MM.1S (cell line): ENCODE data around the gene PREP.

ENCODE experiments used
- DNase-seq: peaks from one replicate; pipeline ENCODE4 v3.0.0-alpha.2; 2015
- H2AFZ ChIP-seq: fragments of 300-600 bp; sonication (generic); 2 replicates; pipeline ENCODE4 v1.6.0; 2016; ENCODE audit warnings: antibody characterized with exemption, low read length
- H3F3A ChIP-seq: fragments of 300-600 bp; sonication (generic); 2 replicates; pipeline ENCODE4 v1.6.1; 2016; ENCODE audit warnings: mild to moderate bottlenecking, antibody characterized with exemption, low read length, moderate library complexity, mixed read lengths; ENCODE audit not compliant: insufficient read depth
- H3K27ac ChIP-seq: fragments of 300-600 bp; sonication (generic); 2 replicates; pipeline ENCODE4 v1.5.1; 2016; ENCODE audit warnings: mild to moderate bottlenecking, low read length
- H3K27me3 ChIP-seq: fragments of 300-600 bp; sonication (generic); replicated peaks from 2 replicates; pipeline ENCODE4 v1.6.0; 2016; ENCODE audit warnings: low read length; ENCODE audit not compliant: insufficient read depth
- H3K36me3 ChIP-seq: fragments of 300-600 bp; sonication (generic); replicated peaks from 2 replicates; pipeline ENCODE4 v1.6.1; 2016; ENCODE audit warnings: mild to moderate bottlenecking, low read length, mixed read lengths; ENCODE audit not compliant: insufficient read depth
- H3K4me1 ChIP-seq: fragments of 300-600 bp; sonication (generic); 2 replicates; pipeline ENCODE4 v1.6.1; 2016; ENCODE audit warnings: low read length, mixed read lengths
- H3K4me2 ChIP-seq: fragments of 300-600 bp; sonication (generic); 2 replicates; pipeline ENCODE4 v1.6.0; 2016; ENCODE audit warnings: low read depth, low read length
- H3K4me3 ChIP-seq: fragments of 300-600 bp; sonication (generic); 2 replicates; pipeline ENCODE4 v1.5.1; 2016; ENCODE audit warnings: low read length, mixed read lengths
- H3K79me2 ChIP-seq: fragments of 300-600 bp; sonication (generic); 2 replicates; pipeline ENCODE4 v1.6.1; 2016; ENCODE audit warnings: mixed run types, low read length, mixed read lengths
- H3K9ac ChIP-seq: fragments of 300-600 bp; sonication (generic); 2 replicates; pipeline ENCODE4 v1.6.1; 2016; ENCODE audit warnings: low read length, mixed read lengths
- H3K9me2 ChIP-seq: fragments of 300-600 bp; sonication (generic); replicated peaks from 2 replicates; pipeline ENCODE4 v1.6.1; 2016; ENCODE audit warnings: mild to moderate bottlenecking, low read length, mixed read lengths; ENCODE audit not compliant: insufficient read depth
- H3K9me3 ChIP-seq: fragments of 300-600 bp; sonication (generic); replicated peaks from 2 replicates; pipeline ENCODE4 v1.6.1; 2016; ENCODE audit warnings: mild to moderate bottlenecking, low read length, mixed read lengths; ENCODE audit not compliant: insufficient read depth
- H4K20me1 ChIP-seq: fragments of 300-600 bp; sonication (generic); 2 replicates; pipeline ENCODE4 v1.6.1; 2016; ENCODE audit warnings: mild to moderate bottlenecking, low read length, moderate library complexity, mixed read lengths; ENCODE audit not compliant: insufficient read depth
- EZH2 ChIP-seq: fragments of 300-600 bp; sonication (generic); optimal IDR thresholded peaks from 2 replicates; pipeline ENCODE3; 2017; ENCODE audit warnings: low read depth, mild to moderate bottlenecking, antibody characterized with exemption, low read length, mixed read lengths
- EZH2phosphoT487 ChIP-seq: fragments of 300-600 bp; sonication (generic); IDR thresholded peaks from 2 replicates; pipeline ENCODE4 v1.6.1; 2018; ENCODE audit warnings: antibody characterized with exemption, low read length
- TF ChIP-seq, protein P1 (sequence below): fragments of 300-600 bp; sonication (generic); IDR thresholded peaks from 2 replicates; pipeline ENCODE4 v1.5.1; 2016; ENCODE audit warnings: antibody characterized with exemption, low read length, mixed read lengths

The PREP gene

DNA sequence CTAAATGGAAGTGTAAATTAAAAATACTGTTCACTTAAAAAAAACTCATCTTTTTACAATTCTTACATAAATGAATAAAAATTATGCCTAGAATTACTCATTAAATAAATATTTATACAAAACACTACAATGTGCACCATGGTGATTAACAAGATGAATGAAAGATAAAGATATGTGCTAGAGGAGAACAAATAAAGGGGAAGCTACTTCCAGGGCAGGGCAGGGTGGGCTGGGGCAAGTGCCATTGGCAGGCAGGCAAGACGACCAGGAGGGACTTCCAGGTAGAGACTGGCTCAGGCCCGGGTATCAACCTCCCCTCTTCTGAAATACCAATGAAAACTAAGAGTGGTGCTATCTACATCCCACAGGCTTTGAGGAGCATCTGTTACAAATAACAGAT, 20.4 kb downstream of the PREP start:
- Histone ChIP-seq H3K9me2 (no peaks in the 10 kb centered on the region), H3F3A (no peaks in the 10 kb centered on the region), H4K20me1 (no peaks in the 10 kb centered on the region), H3K9me3 (no peaks in the 10 kb centered on the region), H3K4me3 (no peak overlapping the region), H3K27me3 (no peaks in the 10 kb centered on the region), H3K9ac (no peak overlapping the region), H3K4me2 (no peak overlapping the region), H3K79me2 (peaks cover 4% of the 10 kb centered on the region; the same call in 1 of the 2 replicates), H3K36me3 (no peaks in the 10 kb centered on the region), H3K27ac (no peak overlapping the region), H3K4me1 (no peaks in the 10 kb centered on the region), H2AFZ (no peak overlapping the region)
- TF ChIP-seq EZH2 (no peak), EZH2phosphoT487 (no peak)
- no peak for DNase-seq

DNA sequence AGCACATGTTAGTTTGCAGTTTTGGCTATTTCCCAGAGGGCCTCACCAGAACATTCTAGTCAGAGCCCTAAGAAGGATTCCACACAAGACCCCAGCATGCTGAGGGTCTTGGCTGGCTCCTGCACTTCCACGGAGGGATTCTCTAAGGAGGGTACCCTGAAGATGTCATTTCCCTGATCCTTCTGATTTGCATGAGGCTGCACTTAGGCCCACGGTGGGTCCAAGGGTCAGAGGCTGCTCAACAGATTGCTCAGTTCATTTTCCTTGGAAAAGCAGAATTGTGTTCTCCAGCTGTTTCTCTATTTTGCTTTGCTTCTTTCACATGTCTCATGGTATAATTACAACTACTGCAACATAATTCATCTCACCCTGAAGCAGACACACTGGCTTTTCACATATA, 22.2 kb downstream of the PREP start:
- no peaks in the 10 kb centered on the region for H3K9me3 ChIP-seq
- no peak for DNase-seq
- no peak overlapping the region for H3K4me2 ChIP-seq
- H4K20me1 ChIP-seq = no peaks in the 10 kb centered on the region
- no peaks in the 10 kb centered on the region for H3K4me1 ChIP-seq
- no peaks in the 10 kb centered on the region for H3K27me3 ChIP-seq
- no peak overlapping the region for H3K27ac ChIP-seq
- H3K36me3 ChIP-seq = no peaks in the 10 kb centered on the region
- H3F3A ChIP-seq = no peaks in the 10 kb centered on the region
- peaks cover 4% of the 10 kb centered on the region; the same call in 1 of the 2 replicates for H3K79me2 ChIP-seq
- no peak overlapping the region for H3K9ac ChIP-seq
- no peak overlapping the region for H2AFZ ChIP-seq
- no peaks in the 10 kb centered on the region for H3K9me2 ChIP-seq
- TF ChIP-seq, protein P1, sequence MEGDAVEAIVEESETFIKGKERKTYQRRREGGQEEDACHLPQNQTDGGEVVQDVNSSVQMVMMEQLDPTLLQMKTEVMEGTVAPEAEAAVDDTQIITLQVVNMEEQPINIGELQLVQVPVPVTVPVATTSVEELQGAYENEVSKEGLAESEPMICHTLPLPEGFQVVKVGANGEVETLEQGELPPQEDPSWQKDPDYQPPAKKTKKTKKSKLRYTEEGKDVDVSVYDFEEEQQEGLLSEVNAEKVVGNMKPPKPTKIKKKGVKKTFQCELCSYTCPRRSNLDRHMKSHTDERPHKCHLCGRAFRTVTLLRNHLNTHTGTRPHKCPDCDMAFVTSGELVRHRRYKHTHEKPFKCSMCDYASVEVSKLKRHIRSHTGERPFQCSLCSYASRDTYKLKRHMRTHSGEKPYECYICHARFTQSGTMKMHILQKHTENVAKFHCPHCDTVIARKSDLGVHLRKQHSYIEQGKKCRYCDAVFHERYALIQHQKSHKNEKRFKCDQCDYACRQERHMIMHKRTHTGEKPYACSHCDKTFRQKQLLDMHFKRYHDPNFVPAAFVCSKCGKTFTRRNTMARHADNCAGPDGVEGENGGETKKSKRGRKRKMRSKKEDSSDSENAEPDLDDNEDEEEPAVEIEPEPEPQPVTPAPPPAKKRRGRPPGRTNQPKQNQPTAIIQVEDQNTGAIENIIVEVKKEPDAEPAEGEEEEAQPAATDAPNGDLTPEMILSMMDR = no peak
- TF ChIP-seq EZH2 (no peak), EZH2phosphoT487 (no peak)
- no peak overlapping the region for H3K4me3 ChIP-seq

GRCh38 chr6:105375797-105376196, 27.1 kb downstream of the PREP start:
- H3K9me3 ChIP-seq = no peaks in the 10 kb centered on the region
- no peak overlapping the region for H3K9ac ChIP-seq
- H3K9me2 ChIP-seq = no peaks in the 10 kb centered on the region
- DNase-seq = no peak
- no peaks in the 10 kb centered on the region; the same call in 1 of the 2 replicates for H3K36me3 ChIP-seq
- no peak overlapping the region for H3K4me3 ChIP-seq
- no peaks in the 10 kb centered on the region for H3K4me1 ChIP-seq
- H3K27ac ChIP-seq = no peak overlapping the region
- H2AFZ ChIP-seq = no peak overlapping the region
- H3K27me3 ChIP-seq = no peaks in the 10 kb centered on the region
- H4K20me1 ChIP-seq = no peaks in the 10 kb centered on the region
- H3K4me2 ChIP-seq = no peak overlapping the region
- H3F3A ChIP-seq = no peaks in the 10 kb centered on the region
- TF ChIP-seq EZH2phosphoT487 (no peak), EZH2 (no peak)
- TF ChIP-seq, protein P1 = no peak
- no peaks in the 10 kb centered on the region for H3K79me2 ChIP-seq

DNA sequence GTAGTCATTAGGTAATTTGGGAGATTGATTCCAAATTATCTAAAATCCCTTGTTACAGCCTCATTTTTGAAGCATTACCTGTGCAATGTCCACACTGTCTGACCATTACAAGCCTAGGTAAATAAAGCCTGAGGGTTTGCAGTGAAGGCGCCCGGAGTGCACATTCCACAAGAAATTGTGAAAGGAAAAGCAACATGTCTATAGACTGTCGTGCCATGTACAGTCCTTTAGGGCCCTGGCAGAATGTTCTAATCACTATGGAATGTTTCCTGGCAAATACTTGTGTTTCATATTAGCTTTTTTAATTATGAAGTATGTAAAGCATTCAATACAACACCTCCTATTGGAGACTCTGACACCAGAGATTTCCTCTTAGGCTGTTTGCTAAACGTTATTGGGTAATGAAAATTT, 28.9 kb downstream of the PREP start:
- Histone ChIP-seq H3K27ac (no peak overlapping the region), H3K9me3 (no peaks in the 10 kb centered on the region), H3K4me2 (no peak overlapping the region), H3K9ac (no peak overlapping the region), H4K20me1 (no peaks in the 10 kb centered on the region), H3K79me2 (no peaks in the 10 kb centered on the region), H3K4me1 (no peaks in the 10 kb centered on the region), H3K36me3 (no peaks in the 10 kb centered on the region; the same call in 1 of the 2 replicates), H3F3A (no peaks in the 10 kb centered on the region), H3K27me3 (no peaks in the 10 kb centered on the region), H3K4me3 (no peak overlapping the region), H2AFZ (no peak overlapping the region), H3K9me2 (no peaks in the 10 kb centered on the region)
- TF ChIP-seq EZH2 (no peak), EZH2phosphoT487 (no peak)
- TF ChIP-seq, protein P1 = no peak
- no peak for DNase-seq
